Daoy (cell line): ENCODE results near the gene TMEM239. TPM values are rescaled to one million over a fixed set of nuclear protein-coding genes. Genes with fewer than 3 reads are reported as not detected.
"Not testable (repeated sequence)": the region's sequence is repeated elsewhere in the genome, so short reads cannot be mapped to it uniquely, and the experiment has no call there.

Source experiments
- DNase-seq: peaks from one replicate; pipeline ENCODE4 v3.0.0-alpha.2; 2015; ENCODE audit warnings: low read depth
- total RNA-seq: library from RNA; depleted of rRNA; stranded (reverse); fragments of >200 nt; shearing (Covaris generic); gene quantifications from 2 replicates; pipeline ENCODE4 v1.2.3, GENCODE V29; 2014; rRNA removed

Gene TMEM239
- not detected in 2 replicates for total RNA-seq

GRCh38 chr20:2816030-2816582 lies at the start of gene TMEM239:
Gene TMEM239 (plus strand): TSS chr20:2816364. CDS start chr20:2816555, 191 bp downstream.
- DNase-seq, result no peak

GRCh38 chr20:2767768-2768631 lies 48.2 kb upstream of the TMEM239 start:
- DNase-seq, result peak; percentile 76

GRCh38 chr20:2768632-2769015 lies 47.5 kb upstream of the TMEM239 start:
- DNase-seq, result no peak

GRCh38 chr20:2770091-2770490 lies 46.1 kb upstream of the TMEM239 start:
- not testable (repeated sequence) for DNase-seq

- peak; percentile 85 for DNase-seq
These were observed 44.5 kb upstream of the TMEM239 start for GRCh38 chr20:2771631-2772080.

- no peak for DNase-seq
These were observed 42.4 kb upstream of the TMEM239 start for GRCh38 chr20:2773812-2774211.

- DNase-seq, result no peak
These were observed 41.0 kb upstream of the TMEM239 start for GRCh38 chr20:2775139-2775538.

GRCh38 chr20:2778602-2779321 lies 37.4 kb upstream of the TMEM239 start:
- DNase-seq, result no peak

GRCh38 chr20:2780948-2781347 lies 35.2 kb upstream of the TMEM239 start:
- DNase-seq, result no peak

GRCh38 chr20:2783908-2784566 lies 32.1 kb upstream of the TMEM239 start:
- no peak for DNase-seq

GRCh38 chr20:2793471-2793870 lies 22.7 kb upstream of the TMEM239 start:
- no peak for DNase-seq

- DNase-seq, result no peak
These were observed 21.9 kb upstream of the TMEM239 start for GRCh38 chr20:2794202-2794748.

GRCh38 chr20:2794866-2795447 lies 21.2 kb upstream of the TMEM239 start:
- DNase-seq, result no peak

- DNase-seq, result no peak
These were observed 20.7 kb upstream of the TMEM239 start for GRCh38 chr20:2795451-2795850.

- no peak for DNase-seq
These were observed 20.0 kb upstream of the TMEM239 start for GRCh38 chr20:2796011-2796660.

- DNase-seq, result no peak
These were observed 18.8 kb upstream of the TMEM239 start for GRCh38 chr20:2797136-2797983.

- no peak for DNase-seq
These were observed 17.9 kb upstream of the TMEM239 start for GRCh38 chr20:2798095-2798805.

GRCh38 chr20:2798814-2799213 lies 17.4 kb upstream of the TMEM239 start:
- DNase-seq, result peak; percentile 38

- no peak for DNase-seq
These were observed 16.9 kb upstream of the TMEM239 start for GRCh38 chr20:2799271-2799670.
